Endothelial cell of umbilical vein (primary cell): ENCODE measurements around the gene LGALS8.

Source experiments
- EZH2 ChIP-seq: IDR thresholded peaks from 2 replicates; pipeline ENCODE4 v1.6.1; 2012; ENCODE audit warnings: borderline replicate concordance, low read depth, mild to moderate bottlenecking, moderate library complexity, low read length, inconsistent platforms; ENCODE audit not compliant: severe bottlenecking
- MYC ChIP-seq: IDR thresholded peaks from one replicate; pipeline ENCODE4 v1.6.1; 2011; ENCODE audit warnings: mild to moderate bottlenecking, low read depth, low read length
- POLR2A ChIP-seq: IDR thresholded peaks from 2 replicates; pipeline ENCODE4 v1.6.1; 2012; ENCODE audit warnings: low read depth, mild to moderate bottlenecking, control low read depth, low read length
- TF ChIP-seq, protein P1 (sequence below), 2 donors: IDR thresholded peaks; 1 replicate in 1 of 2; 2 replicates in 1 of 2; pipeline ENCODE4 v1.5.1; 2011; ENCODE audit warnings: low read length in 2 of 2, mild to moderate bottlenecking in 2 of 2, moderate library complexity in 2 of 2, control low read depth in 1 of 2, inconsistent platforms in 1 of 2, low read depth in 1 of 2; ENCODE audit not compliant: insufficient read depth in 1 of 2; ENCODE audit errors: extremely low read depth in 1 of 2

DNA sequence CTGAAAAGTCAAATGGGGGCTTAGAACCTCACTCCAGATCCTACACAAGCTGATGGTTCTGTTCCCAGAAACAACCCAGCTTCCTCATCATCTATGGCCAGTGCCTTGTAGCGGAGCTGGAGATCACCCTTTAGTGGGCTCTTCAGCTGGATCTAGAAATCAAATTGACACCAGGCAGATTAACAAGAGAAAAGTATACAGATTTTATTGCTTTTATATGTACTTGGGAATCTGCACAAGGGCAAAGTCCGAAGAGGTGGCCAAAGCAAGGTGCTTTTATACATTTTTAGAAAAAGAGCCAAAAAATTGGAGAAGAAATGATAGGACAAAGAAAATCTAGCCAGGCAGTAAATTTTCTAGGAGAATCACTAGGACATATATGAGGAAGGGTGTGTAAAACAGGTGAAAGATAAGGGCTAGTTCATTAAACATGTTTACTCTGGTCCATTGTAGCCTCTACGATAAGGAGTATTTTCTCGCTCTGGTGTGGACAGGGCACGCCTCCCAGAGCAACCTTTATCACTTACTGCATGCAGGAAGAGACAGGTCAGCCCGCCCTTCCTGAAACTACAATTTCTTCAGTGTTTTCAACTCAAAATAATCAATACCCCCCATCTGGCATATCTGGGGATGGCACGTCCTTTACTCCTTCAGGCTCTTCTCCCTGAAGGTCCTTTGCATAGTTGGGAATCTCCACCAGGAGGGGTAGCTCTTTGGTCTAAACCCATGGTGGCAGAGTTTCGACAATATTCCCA, 14.0 kb upstream of the LGALS8 start:
- TF ChIP-seq, protein P1, sequence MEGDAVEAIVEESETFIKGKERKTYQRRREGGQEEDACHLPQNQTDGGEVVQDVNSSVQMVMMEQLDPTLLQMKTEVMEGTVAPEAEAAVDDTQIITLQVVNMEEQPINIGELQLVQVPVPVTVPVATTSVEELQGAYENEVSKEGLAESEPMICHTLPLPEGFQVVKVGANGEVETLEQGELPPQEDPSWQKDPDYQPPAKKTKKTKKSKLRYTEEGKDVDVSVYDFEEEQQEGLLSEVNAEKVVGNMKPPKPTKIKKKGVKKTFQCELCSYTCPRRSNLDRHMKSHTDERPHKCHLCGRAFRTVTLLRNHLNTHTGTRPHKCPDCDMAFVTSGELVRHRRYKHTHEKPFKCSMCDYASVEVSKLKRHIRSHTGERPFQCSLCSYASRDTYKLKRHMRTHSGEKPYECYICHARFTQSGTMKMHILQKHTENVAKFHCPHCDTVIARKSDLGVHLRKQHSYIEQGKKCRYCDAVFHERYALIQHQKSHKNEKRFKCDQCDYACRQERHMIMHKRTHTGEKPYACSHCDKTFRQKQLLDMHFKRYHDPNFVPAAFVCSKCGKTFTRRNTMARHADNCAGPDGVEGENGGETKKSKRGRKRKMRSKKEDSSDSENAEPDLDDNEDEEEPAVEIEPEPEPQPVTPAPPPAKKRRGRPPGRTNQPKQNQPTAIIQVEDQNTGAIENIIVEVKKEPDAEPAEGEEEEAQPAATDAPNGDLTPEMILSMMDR (IDR thresholded peaks at IDR 0.05; ENCODE audit: extremely low read depth in 1 of 2, insufficient read depth in 1 of 2, low read depth in 1 of 2, low read length in 2 of 2) = no peak
- no peak for TF ChIP-seq EZH2
- TF ChIP-seq POLR2A = no peak
- TF ChIP-seq MYC = no peak
